Right lobe of liver (tissue), 6 donors: Measurements from ENCODE around the gene RNASE7. TPM values are rescaled to one million over a fixed set of nuclear protein-coding genes. Genes with fewer than 3 reads are reported as not detected.

Experiments used
- ATAC-seq, 4 donors: fragments of 200-7000 bp; cut with Tn5 transposase; one replicate each; pipeline ENCODE4 v1.9.1; 2020; ENCODE audit warnings: mild to moderate bottlenecking in 4 of 4, moderate library complexity in 4 of 4
- DNase-seq, 3 donors: peaks; one replicate each; pipeline ENCODE4 v3.0.0-alpha.2; 2020
- H3K27ac ChIP-seq, 3 donors: fragments of 200-600 bp; one replicate each; pipeline ENCODE4 v1.8.0; 2022
- H3K27me3 ChIP-seq, 2 donors: fragments of 200-600 bp; one replicate each; pipeline ENCODE4 v1.8.0; 2022
- H3K36me3 ChIP-seq, 4 donors: fragments of 200-600 bp; sonication (generic) in 1 of 4; one replicate each; pipeline versions ENCODE4 v1.5.1 to v1.8.0; 2017 to 2022; ENCODE audit warnings: control low read depth in 1 of 4
- H3K4me1 ChIP-seq, 4 donors: fragments of 200-600 bp; sonication (generic) in 1 of 4; one replicate each; pipeline versions ENCODE4 v1.5.1 to v1.8.0; 2017 to 2022; ENCODE audit warnings: control low read depth in 1 of 4
- H3K4me3 ChIP-seq, 3 donors: fragments of 200-600 bp; one replicate each; pipeline ENCODE4 v1.8.0; 2022
- H3K9me3 ChIP-seq, 4 donors: fragments of 200-600 bp; sonication (generic) in 1 of 4; one replicate each; pipeline versions ENCODE4 v1.5.1 to v1.8.0; 2017 to 2022; ENCODE audit warnings: control low read depth in 1 of 4
- CTCF ChIP-seq, 4 donors: fragments of 200-600 bp in 3 of 4; fragments of 450-650 bp in 1 of 4; IDR thresholded peaks; one replicate each; pipeline versions ENCODE4 v1.5.1 to v1.8.0; 2016 to 2022; ENCODE audit warnings: antibody characterized with exemption in 4 of 4, mild to moderate bottlenecking in 2 of 4
- POLR2A ChIP-seq: fragments of 450-650 bp; IDR thresholded peaks from one replicate; pipeline ENCODE4 v1.6.1; 2017; ENCODE audit warnings: antibody characterized with exemption, mild to moderate bottlenecking
- WGBS: methylation state at CpG from one replicate; pipeline ENCODE4 v1.1.6; 2018; ENCODE audit warnings: low coverage, low lambda C conversion rate; ENCODE audit not compliant: insufficient coverage; ENCODE audit errors: missing lambda C conversion rate; 5-methylcytosine and 5-hydroxymethylcytosine counted together
- intact Hi-C, 2 donors: fragments of 100-400 bp; cut with DNase I; formaldehyde crosslinking; loops; one replicate each; pipeline versions ENCODE4 v1.11.2 to v1.14.1; 2022
- total RNA-seq, 6 experiments: library from RNA; depleted of rRNA in 2 of 6; stranded (reverse); fragments of >200 nt in 2 of 6; fragmentation: NEBNext Ultra II Directional in 3 of 6; extraction: Animal tissue kit (Norgen Biotek cat#: 25700) in 3 of 6; gene quantifications; one replicate each; pipeline versions ENCODE4 v1.1.0 to v1.2.4, GENCODE V29; 2016 to 2023
- donor health status: DM: no; HTN: yes; CAD: no.
- donor health status: DM: no; HTN: no; CAD: no.
- donor health status: DM: no; HTN: no; CAD: no.
- donor health status: DM: no; HTN: yes; CAD: no.
- donor health status: DM: no; HTN: yes; CAD: no.

RNASE7 gene
- total RNA-seq, 6 experiments from 2014 or later, result 0.18 to 0.31 (median 0.22) TPM; not detected in 3

DNA sequence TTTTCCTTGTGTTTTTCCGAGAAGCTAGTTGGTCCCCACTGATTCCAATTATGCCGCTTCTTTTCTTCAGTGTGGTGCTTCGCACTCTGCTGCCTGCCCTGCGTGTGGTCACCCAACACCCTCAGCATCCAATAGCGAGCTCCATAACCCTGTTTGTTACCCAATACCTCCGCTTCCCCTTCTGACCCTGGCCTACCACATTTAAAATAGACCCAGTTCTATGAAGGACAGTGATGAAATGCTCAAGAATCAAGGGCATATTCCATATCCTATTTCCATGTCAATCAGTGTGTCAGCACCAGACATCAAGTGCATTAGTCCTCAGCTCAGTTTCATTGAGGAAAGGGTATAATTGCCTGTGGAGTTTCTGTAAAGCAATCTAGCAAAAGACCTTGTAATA lies 26.9 kb upstream of the RNASE7 start:
- Histone ChIP-seq H3K9me3 (no peaks in the 10 kb centered on the region), H3K36me3 (peaks cover 0 to 33% (median 23%) of the 10 kb centered on the region in 4 donors), H3K4me3 (no peak overlapping the region), H3K27ac (no peak overlapping the region), H3K4me1 (peaks cover 0 to 9% (median 0%) of the 10 kb centered on the region in 4 donors), H3K27me3 (no peaks in the 10 kb centered on the region)
- DNase-seq, result no peak
- no peak for TF ChIP-seq CTCF (IDR thresholded peaks at IDR 0.05)
- no peak for TF ChIP-seq POLR2A
- intact Hi-C loops, result loop anchor here (5.0 to 10.0 kb wide), 2 partner anchors 77 to 79 kb away; partner anchors contain the start of gene ZNF219 (in 1 of the 2)
- 16% methylated on average over 6 of the region's 6 CpGs for WGBS
- peak; percentile 33 to 56 (median 38) for ATAC-seq

GRCh38 chr14:21016413-21017190 lies 25.6 kb upstream of the RNASE7 start:
- no peak for TF ChIP-seq POLR2A
- TF ChIP-seq CTCF (IDR thresholded peaks at IDR 0.05), result no peak
- H3K4me3 ChIP-seq, result no peak overlapping the region
- intact Hi-C loops, result loop anchor here (5.0 to 10.0 kb wide), 2 partner anchors 76 to 78 kb away; partner anchors contain the start of gene ZNF219 (in 1 of the 2)
- no peaks in the 10 kb centered on the region for H3K27me3 ChIP-seq
- WGBS, result 51% methylated on average over 9 of the region's 9 CpGs
- no peaks in the 10 kb centered on the region for H3K9me3 ChIP-seq
- H3K36me3 ChIP-seq, result peaks cover 0 to 46% (median 29%) of the 10 kb centered on the region in 4 donors
- peaks cover 0 to 9% (median 0%) of the 10 kb centered on the region in 4 donors for H3K4me1 ChIP-seq
- no peak for ATAC-seq
- H3K27ac ChIP-seq, result no peak overlapping the region
- no peak for DNase-seq

DNA sequence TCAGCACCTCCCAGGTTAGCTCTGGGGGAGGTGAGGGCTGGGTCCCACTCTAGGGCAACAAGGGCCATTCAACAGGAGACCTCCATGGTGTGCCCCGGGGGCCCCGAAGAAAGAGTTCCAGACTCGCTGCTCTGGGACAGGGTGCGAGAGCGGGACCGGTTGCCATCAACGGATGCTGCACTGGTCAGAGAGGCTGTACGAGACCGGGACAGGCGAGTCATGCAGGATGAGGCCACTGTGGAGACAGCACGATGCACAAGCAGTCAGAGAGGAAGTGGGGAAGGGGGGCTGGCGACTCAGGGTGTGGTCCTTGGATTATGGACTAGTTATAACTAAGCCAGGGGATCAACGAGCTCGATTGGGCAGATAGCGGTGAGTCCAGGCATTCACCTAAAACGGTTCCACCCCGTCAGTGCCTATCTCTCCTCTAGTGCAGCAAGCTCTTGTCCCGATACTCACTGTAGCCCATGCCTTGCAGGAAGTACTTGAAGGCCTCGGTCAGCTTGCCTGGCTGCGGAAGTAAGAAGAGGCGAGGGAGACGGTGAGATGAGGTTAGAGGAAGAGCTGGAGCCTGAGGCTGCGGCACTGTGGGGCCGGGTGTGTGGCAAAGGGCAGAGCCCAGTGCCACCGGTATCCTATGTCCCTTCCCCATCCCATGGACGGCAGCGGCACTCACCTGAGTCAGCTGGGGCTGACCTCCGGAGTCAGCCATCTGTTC lies 24.5 kb upstream of the RNASE7 start:
- H3K36me3 ChIP-seq, result peaks cover 0 to 50% (median 29%) of the 10 kb centered on the region in 4 donors
- H3K27me3 ChIP-seq, result no peaks in the 10 kb centered on the region
- WGBS, result 62% methylated on average over 12 of the region's 28 CpGs
- no peaks in the 10 kb centered on the region for H3K9me3 ChIP-seq
- TF ChIP-seq POLR2A (no peak), CTCF (IDR thresholded peaks at IDR 0.05) (no peak)
- intact Hi-C loops, result loop anchor here (5.0 to 10.0 kb wide), 2 partner anchors 75 to 77 kb away; partner anchors contain the start of gene ZNF219 (in 1 of the 2)
- DNase-seq, result no peak
- H3K4me3 ChIP-seq, result no peak overlapping the region
- H3K27ac ChIP-seq, result no peak overlapping the region
- H3K4me1 ChIP-seq, result peaks cover 0 to 10% (median under 1%) of the 10 kb centered on the region in 4 donors
- ATAC-seq, result peak in 3 of 4 donors; percentile 3 to 12 (median 9)

- Histone ChIP-seq H3K27ac (no peak overlapping the region), H3K4me3 (no peak overlapping the region), H3K4me1 (peaks cover 0 to 16% (median 2%) of the 10 kb centered on the region in 4 donors), H3K36me3 (peaks cover 0 to 50% (median 29%) of the 10 kb centered on the region in 4 donors), H3K27me3 (no peaks in the 10 kb centered on the region), H3K9me3 (no peaks in the 10 kb centered on the region)
- TF ChIP-seq POLR2A, result no peak
- ATAC-seq, result no peak
- intact Hi-C loops, result loop anchor here (5.0 to 10.0 kb wide), 2 partner anchors 74 to 77 kb away; partner anchors contain the start of gene ZNF219 (in 1 of the 2)
- DNase-seq, result no peak
- 64% methylated on average over 3 of the region's 7 CpGs for WGBS
These were observed 23.9 kb upstream of the RNASE7 start for GRCh38 chr14:21018286-21018685.
